ENCODE results near the gene NRP2.

GRCh38 chr2:205770577-205770976 lies 88.3 kb downstream of the NRP2 start:
- TF ChIP-seq SNAI2 (CRISPR knock-in tag; IDR thresholded peaks at IDR 0.05) (no peak), RARB (CRISPR knock-in tag; IDR thresholded peaks at IDR 0.05) (no peak), ISL1 (CRISPR knock-in tag; IDR thresholded peaks at IDR 0.05) (no peak), BACH2 (CRISPR knock-in tag; IDR thresholded peaks at IDR 0.05; ENCODE audit: borderline replicate concordance) (no peak), ZFP30 (CRISPR knock-in tag; IDR thresholded peaks at IDR 0.05) (no peak), ARNTL (CRISPR knock-in tag; IDR thresholded peaks at IDR 0.05; ENCODE audit: borderline replicate concordance, low read depth) (no peak), CSDC2 (CRISPR knock-in tag; IDR thresholded peaks at IDR 0.05) (no peak), ZC3H10 (CRISPR knock-in tag; IDR thresholded peaks at IDR 0.05) (no peak), ZNF70 (CRISPR knock-in tag; IDR thresholded peaks at IDR 0.05) (no peak), ZFP3 (CRISPR knock-in tag; IDR thresholded peaks at IDR 0.05) (no peak)
- TF ChIP-seq, protein P1, sequence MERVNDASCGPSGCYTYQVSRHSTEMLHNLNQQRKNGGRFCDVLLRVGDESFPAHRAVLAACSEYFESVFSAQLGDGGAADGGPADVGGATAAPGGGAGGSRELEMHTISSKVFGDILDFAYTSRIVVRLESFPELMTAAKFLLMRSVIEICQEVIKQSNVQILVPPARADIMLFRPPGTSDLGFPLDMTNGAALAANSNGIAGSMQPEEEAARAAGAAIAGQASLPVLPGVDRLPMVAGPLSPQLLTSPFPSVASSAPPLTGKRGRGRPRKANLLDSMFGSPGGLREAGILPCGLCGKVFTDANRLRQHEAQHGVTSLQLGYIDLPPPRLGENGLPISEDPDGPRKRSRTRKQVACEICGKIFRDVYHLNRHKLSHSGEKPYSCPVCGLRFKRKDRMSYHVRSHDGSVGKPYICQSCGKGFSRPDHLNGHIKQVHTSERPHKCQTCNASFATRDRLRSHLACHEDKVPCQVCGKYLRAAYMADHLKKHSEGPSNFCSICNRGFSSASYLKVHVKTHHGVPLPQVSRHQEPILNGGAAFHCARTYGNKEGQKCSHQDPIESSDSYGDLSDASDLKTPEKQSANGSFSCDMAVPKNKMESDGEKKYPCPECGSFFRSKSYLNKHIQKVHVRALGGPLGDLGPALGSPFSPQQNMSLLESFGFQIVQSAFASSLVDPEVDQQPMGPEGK (CRISPR knock-in tag; IDR thresholded peaks at IDR 0.05; ENCODE audit: borderline replicate concordance): no peak
- TF ChIP-seq, protein P2, sequence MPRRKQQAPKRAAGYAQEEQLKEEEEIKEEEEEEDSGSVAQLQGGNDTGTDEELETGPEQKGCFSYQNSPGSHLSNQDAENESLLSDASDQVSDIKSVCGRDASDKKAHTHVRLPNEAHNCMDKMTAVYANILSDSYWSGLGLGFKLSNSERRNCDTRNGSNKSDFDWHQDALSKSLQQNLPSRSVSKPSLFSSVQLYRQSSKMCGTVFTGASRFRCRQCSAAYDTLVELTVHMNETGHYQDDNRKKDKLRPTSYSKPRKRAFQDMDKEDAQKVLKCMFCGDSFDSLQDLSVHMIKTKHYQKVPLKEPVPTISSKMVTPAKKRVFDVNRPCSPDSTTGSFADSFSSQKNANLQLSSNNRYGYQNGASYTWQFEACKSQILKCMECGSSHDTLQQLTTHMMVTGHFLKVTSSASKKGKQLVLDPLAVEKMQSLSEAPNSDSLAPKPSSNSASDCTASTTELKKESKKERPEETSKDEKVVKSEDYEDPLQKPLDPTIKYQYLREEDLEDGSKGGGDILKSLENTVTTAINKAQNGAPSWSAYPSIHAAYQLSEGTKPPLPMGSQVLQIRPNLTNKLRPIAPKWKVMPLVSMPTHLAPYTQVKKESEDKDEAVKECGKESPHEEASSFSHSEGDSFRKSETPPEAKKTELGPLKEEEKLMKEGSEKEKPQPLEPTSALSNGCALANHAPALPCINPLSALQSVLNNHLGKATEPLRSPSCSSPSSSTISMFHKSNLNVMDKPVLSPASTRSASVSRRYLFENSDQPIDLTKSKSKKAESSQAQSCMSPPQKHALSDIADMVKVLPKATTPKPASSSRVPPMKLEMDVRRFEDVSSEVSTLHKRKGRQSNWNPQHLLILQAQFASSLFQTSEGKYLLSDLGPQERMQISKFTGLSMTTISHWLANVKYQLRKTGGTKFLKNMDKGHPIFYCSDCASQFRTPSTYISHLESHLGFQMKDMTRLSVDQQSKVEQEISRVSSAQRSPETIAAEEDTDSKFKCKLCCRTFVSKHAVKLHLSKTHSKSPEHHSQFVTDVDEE (CRISPR knock-in tag; IDR thresholded peaks at IDR 0.05): no peak
